HG02678 (cell line): Measurements from ENCODE around the gene BRCA1.
"Not testable (repeated sequence)": the region's sequence is repeated elsewhere in the genome, so short reads cannot be mapped to it uniquely, and the experiment has no call there.

Experiments
- ATAC-seq: cut with Tn5 transposase; IDR thresholded peaks from one replicate; pipeline ENCODE4 v1.9.1; 2021; ENCODE audit warnings: mild to moderate bottlenecking, moderate library complexity; ENCODE audit not compliant: unreplicated experiment

The BRCA1 gene

GRCh38 chr17:43134774-43135453 lies 9.8 kb upstream of the BRCA1 start:
- ATAC-seq = no peak

- not testable (repeated sequence) for ATAC-seq
Observed at GRCh38 chr17:43133439-43133838, 8.3 kb upstream of the BRCA1 start.

GRCh38 chr17:43132117-43132516 lies 7.0 kb upstream of the BRCA1 start:
- no peak for ATAC-seq

DNA sequence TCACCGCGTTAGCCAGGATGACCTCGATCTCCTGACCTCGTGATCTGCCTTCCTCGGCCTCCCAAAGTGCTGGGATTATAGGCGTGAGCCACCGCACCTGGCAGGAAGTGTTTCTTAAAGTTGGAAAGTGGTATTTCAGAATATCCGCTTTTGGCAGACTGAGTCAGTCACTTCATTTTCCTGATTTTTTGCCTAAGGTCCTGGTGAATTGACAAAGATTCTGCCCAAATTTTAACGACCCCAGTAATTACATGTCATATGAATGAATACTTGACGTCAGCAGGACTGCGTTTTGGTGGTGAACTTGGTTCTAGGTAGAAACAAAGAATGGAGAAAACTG lies 4.5 kb upstream of the BRCA1 start:
- no peak for ATAC-seq

- ATAC-seq = not testable (repeated sequence)
Observed at GRCh38 chr17:43127333-43127876, 2.2 kb upstream of the BRCA1 start.

GRCh38 chr17:43126911-43127290 lies 1.7 kb upstream of the BRCA1 start:
- no peak for ATAC-seq

DNA sequence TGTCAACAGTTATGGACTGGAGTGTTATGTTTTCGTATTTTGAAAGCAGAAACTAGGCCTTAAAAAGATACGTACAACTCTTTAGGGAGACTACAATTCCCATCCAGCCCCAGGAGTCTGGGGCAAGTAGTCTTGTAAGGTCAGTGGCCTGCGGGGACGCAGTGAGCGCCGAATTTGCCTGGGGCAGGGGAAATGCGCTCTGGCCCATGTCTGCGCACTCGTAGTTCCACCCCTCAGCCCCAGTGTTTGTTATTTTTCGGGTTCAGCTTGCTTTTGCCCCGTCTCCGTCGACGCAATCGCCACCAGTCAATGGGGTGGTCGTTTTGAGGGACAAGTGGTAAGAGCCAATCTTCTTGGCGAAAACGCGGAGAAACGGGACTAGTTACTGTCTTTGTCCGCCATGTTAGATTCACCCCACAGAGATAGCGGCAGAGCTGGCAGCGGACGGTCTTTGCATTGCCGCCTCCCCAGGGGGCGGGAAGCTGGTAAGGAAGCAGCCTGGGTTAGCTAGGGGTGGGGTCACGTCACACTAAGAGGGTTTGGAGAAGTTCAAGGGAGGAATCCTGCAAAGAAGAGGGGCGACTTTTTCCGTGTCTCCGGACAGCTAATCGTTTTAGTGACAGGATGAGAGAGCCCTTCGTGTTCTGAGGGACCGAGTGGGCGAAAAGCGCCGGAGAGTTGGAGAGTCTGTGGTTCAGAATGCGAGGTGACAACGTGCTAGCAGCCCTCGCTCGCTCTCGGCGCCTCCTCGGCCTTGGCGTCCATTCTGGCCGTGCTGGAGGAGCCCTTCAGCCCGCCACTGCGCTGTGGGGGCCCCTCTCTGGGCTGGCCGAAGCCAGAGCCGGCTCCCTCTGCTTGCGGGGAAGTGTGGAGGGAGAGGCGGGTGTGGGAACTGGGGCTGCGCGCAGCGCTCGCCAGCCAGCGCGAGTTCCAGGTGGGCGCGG lies 1.1 kb upstream of the BRCA1 start:
- no peak for ATAC-seq

DNA sequence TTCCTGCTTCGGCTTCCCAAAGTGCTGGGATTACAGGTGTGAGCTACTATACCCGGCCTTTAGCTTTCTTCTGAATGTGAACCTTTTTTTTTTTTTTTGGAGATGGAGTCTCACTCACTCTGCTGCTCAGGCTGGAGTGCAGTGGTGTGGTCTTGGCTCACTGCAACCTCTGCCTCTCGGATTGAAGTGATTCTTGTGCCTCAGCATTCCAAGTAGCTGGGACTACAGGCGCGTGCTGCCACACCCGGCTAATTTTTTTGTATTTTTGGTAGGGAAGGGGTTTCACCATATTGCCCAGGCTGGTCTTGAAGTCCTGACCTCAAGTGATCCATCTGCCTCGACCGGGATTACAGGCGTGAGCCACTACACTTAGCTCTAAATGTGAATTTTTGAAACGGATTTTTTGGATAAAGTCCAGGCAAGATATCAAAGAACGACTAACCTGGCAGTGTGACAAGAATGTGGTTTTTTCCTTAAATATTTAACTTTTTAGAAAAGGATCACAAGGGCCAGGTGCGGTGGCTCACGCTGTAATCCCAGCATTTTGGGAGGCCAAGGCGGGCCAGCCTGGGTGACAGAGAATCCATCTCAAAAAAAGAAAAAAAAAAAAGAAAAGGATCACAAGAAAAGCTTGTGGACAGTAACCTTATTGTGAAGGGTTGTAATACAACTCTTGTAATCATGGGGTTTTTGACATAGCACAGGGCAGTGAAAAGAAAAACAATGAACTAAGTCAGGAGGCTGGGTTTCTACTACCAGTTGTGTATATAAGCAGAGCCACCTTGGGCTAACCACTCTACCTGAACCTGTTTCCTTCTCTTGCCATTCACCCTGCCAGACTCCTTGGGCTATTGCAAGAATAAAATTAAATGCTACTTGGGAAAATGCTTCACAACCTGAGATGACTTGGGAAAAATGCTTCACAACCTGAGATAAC lies 6.2 kb downstream of the BRCA1 start:
- no peak for ATAC-seq

- ATAC-seq = no peak
Observed at GRCh38 chr17:43114151-43114552, 11.0 kb downstream of the BRCA1 start.

DNA sequence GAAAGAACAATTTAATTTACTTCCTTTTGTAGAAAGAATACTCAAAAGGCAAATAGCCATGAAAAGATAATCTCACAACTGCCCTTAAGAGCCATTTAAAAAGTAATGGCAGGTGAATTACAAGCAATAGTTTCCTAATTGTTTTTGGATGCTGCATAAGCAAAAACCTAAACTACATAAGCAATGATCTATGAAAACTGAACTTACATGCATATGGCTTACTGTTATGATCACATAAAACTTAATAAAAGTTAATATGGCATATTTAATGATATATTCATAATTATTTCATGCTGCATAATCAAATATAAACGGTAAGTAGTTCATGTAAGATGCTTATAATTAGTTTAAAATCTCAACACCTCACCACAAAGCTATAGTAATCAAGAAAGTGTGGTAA lies 18.6 kb downstream of the BRCA1 start:
- ATAC-seq = no peak

DNA sequence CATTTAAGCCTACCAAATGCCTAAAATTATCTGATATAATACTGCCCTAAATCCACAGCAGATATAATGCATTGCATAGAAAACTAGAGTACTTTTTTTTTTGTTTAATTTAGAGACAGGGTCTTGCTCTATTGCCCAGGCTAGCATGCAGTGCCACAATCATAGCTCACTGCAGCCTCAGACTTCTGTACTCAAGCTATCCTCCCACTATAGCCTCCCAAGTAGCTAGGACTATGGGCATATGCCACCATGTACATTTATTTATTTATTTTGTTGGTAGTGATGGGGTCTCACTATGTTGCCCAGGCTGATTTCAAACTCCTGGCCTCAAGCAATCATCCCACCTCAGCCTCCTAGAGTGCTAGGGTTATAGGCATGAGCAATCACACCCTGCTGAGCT lies 20.0 kb downstream of the BRCA1 start:
- no peak for ATAC-seq

- no peak for ATAC-seq
Observed at GRCh38 chr17:43104665-43105064, 20.5 kb downstream of the BRCA1 start.

GRCh38 chr17:43095364-43095763 lies 29.8 kb downstream of the BRCA1 start:
- not testable (repeated sequence) for ATAC-seq

DNA sequence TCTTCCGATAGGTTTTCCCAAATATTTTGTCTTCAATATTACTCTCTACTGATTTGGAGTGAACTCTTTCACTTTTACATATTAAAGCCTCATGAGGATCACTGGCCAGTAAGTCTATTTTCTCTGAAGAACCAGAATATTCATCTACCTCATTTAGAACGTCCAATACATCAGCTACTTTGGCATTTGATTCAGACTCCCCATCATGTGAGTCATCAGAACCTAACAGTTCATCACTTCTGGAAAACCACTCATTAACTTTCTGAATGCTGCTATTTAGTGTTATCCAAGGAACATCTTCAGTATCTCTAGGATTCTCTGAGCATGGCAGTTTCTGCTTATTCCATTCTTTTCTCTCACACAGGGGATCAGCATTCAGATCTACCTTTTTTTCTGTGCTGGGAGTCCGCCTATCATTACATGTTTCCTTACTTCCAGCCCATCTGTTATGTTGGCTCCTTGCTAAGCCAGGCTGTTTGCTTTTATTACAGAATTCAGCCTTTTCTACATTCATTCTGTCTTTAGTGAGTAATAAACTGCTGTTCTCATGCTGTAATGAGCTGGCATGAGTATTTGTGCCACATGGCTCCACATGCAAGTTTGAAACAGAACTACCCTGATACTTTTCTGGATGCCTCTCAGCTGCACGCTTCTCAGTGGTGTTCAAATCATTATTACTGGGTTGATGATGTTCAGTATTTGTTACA lies 30.9 kb downstream of the BRCA1 start:
- ATAC-seq = no peak

DNA sequence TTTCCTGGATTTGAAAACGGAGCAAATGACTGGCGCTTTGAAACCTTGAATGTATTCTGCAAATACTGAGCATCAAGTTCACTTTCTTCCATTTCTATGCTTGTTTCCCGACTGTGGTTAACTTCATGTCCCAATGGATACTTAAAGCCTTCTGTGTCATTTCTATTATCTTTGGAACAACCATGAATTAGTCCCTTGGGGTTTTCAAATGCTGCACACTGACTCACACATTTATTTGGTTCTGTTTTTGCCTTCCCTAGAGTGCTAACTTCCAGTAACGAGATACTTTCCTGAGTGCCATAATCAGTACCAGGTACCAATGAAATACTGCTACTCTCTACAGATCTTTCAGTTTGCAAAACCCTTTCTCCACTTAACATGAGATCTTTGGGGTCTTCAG lies 32.3 kb downstream of the BRCA1 start:
- no peak for ATAC-seq

GRCh38 chr17:43090022-43090421 lies 35.1 kb downstream of the BRCA1 start:
- ATAC-seq = no peak

- ATAC-seq = no peak
Observed at GRCh38 chr17:43085474-43085873, 39.7 kb downstream of the BRCA1 start.

GRCh38 chr17:43079641-43080302 lies 45.4 kb downstream of the BRCA1 start:
- no peak for ATAC-seq

- ATAC-seq = no peak
Observed at GRCh38 chr17:43074869-43075268, 50.3 kb downstream of the BRCA1 start.

DNA sequence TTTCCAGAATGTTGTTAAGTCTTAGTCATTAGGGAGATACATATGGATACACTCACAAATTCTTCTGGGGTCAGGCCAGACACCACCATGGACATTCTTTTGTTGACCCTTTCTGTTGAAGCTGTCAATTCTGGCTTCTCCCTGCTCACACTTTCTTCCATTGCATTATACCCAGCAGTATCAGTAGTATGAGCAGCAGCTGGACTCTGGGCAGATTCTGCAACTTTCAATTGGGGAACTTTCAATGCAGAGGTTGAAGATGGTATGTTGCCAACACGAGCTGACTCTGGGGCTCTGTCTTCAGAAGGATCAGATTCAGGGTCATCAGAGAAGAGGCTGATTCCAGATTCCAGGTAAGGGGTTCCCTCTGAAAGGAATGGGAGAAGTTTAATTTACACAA lies 54.3 kb downstream of the BRCA1 start:
- no peak for ATAC-seq
